ENCODE data around the gene ABI3.

ABI3 gene

GRCh38 chr17:49197346-49197998 lies 13.0 kb upstream of the ABI3 start:
- no peak for DNase-seq

GRCh38 chr17:49198211-49198610 lies 12.3 kb upstream of the ABI3 start:
- DNase-seq = no peak

GRCh38 chr17:49200423-49201083 lies 10.0 kb upstream of the ABI3 start:
- DNase-seq = no peak

GRCh38 chr17:49201481-49201927 lies 9.0 kb upstream of the ABI3 start:
- DNase-seq = no peak

- no peak for DNase-seq
Measured at GRCh38 chr17:49203796-49204195, 6.7 kb upstream of the ABI3 start.

- DNase-seq = no peak
Measured at GRCh38 chr17:49204516-49204915, 6.0 kb upstream of the ABI3 start.

- no peak for DNase-seq
Measured at GRCh38 chr17:49209061-49209571, 1.4 kb upstream of the ABI3 start.

GRCh38 chr17:49213399-49213798 lies 2.9 kb downstream of the ABI3 start:
- no peak for DNase-seq

- DNase-seq = no peak
Measured at GRCh38 chr17:49213847-49214246, 3.3 kb downstream of the ABI3 start.

GRCh38 chr17:49214676-49215360 lies 4.3 kb downstream of the ABI3 start:
- DNase-seq = no peak

GRCh38 chr17:49216482-49216881 lies 6.0 kb downstream of the ABI3 start:
- no peak for DNase-seq

GRCh38 chr17:49216953-49217650 lies 6.6 kb downstream of the ABI3 start:
- DNase-seq = no peak

- DNase-seq = no peak
Measured at GRCh38 chr17:49217651-49218413, 7.3 kb downstream of the ABI3 start.

- DNase-seq = no peak
Measured at GRCh38 chr17:49218941-49219913, 8.7 kb downstream of the ABI3 start.

- DNase-seq = no peak
Measured at GRCh38 chr17:49219987-49220386, 9.5 kb downstream of the ABI3 start.

GRCh38 chr17:49223168-49223516 lies 12.6 kb downstream of the ABI3 start:
- DNase-seq = no peak

GRCh38 chr17:49223517-49224197 lies 13.2 kb downstream of the ABI3 start:
- DNase-seq = peak; percentile 19

- peak; percentile 19 for DNase-seq
Measured at GRCh38 chr17:49224198-49224996, 13.9 kb downstream of the ABI3 start.

- DNase-seq = no peak
Measured at GRCh38 chr17:49224997-49225337, 14.5 kb downstream of the ABI3 start.

Measured in DMS79 treated with DMSO at 0.1 percent for 48 hours (cell line).